Fibroblast of lung (primary cell): ENCODE measurements around the gene DCPS.

Source experiments
- CTCF ChIP-seq, 2 donors: IDR thresholded peaks in 1 of 2; conservative IDR thresholded peaks in 1 of 2; 1 replicate in 1 of 2; 2 replicates in 1 of 2; pipeline ENCODE4 v1.5.1; 2011 to 2012; ENCODE audit warnings: low read length in 2 of 2, control low read depth in 1 of 2, inconsistent platforms in 1 of 2, low read depth in 1 of 2, mild to moderate bottlenecking in 1 of 2
- EZH2 ChIP-seq: IDR thresholded peaks from 2 replicates; pipeline ENCODE4 v1.5.1; 2012; ENCODE audit warnings: low read length, control low read depth, mild to moderate bottlenecking; ENCODE audit errors: missing control alignments

DNA sequence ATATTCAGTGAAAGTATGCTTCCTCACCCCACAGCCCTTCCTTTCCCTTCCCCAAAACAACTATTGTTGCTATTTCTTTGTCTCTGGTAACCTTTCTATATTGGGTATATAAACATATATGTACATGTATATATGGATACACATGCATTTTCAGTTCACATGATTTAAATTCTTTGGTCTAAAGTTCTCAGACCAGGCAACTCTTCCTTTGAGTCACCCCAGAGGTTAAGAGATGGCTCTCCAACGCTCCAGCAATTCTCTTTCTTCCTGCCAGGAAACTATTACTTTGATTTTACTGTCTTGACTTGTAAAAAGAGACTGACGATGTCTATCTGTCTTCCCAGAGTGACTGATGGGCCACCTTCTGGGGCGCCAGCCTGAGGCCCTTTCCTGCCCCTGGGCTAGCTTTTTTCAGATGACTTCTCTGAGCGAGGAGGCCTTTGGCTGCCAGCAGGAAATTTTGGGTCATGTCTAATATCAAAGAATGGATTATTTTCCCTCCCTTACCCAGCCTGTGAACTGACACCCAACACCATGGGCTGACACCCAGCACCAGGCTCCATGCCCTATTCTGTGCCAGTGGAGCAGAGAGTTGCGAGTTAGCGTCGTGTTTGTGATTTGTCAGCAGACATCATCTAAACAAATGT is 37.2 kb downstream of the DCPS start:
- TF ChIP-seq CTCF (conservative IDR thresholded peaks at IDR 0.05 in 1 of 2, IDR thresholded peaks at IDR 0.05 in 1 of 2; ENCODE audit: low read depth in 1 of 2, low read length in 2 of 2), result no peak
- no peak for TF ChIP-seq EZH2
